Measurements from ENCODE around the gene TWF2.

TWF2 gene

GRCh38 chr3:52240886-52241370, 2.0 kb upstream of the TWF2 start:
- no peak overlapping the region for H2AFZ ChIP-seq (ENCODE audit: low read depth, low read length)
- peaks cover 27% of the 10 kb centered on the region for H3K4me1 ChIP-seq (ENCODE audit: insufficient read depth, low read length)
- no peak overlapping the region for H3K4me3 ChIP-seq (ENCODE audit: low read length)

GRCh38 chr3:52240059-52240885, 1.3 kb upstream of the TWF2 start:
- Histone ChIP-seq H3K27me3 (ENCODE audit: insufficient read depth, low read length) (no peaks in the 10 kb centered on the region), H3K4me1 (ENCODE audit: insufficient read depth, low read length) (peaks cover 27% of the 10 kb centered on the region), H3K9me3 (ENCODE audit: low read length) (peaks cover 5% of the 10 kb centered on the region), H3K36me3 (ENCODE audit: insufficient read depth, low read length) (no peaks in the 10 kb centered on the region), H3K4me3 (ENCODE audit: low read length) (peak overlapping the region; percentile 81), H2AFZ (ENCODE audit: low read depth, low read length) (no peak overlapping the region)

More at GRCh38 chr3:52240886-52241370, 2.0 kb upstream of the TWF2 start:
- Histone ChIP-seq H3K9me3 (ENCODE audit: low read length) (peaks cover 6% of the 10 kb centered on the region), H3K36me3 (ENCODE audit: insufficient read depth, low read length) (no peaks in the 10 kb centered on the region), H3K27me3 (ENCODE audit: insufficient read depth, low read length) (no peaks in the 10 kb centered on the region)

- Histone ChIP-seq H3K4me1 (ENCODE audit: insufficient read depth, low read length) (peaks cover 27% of the 10 kb centered on the region), H2AFZ (ENCODE audit: low read depth, low read length) (no peak overlapping the region), H3K9me3 (ENCODE audit: low read length) (no peaks in the 10 kb centered on the region), H3K4me3 (ENCODE audit: low read length) (peak overlapping the region; percentile 81), H3K27me3 (ENCODE audit: insufficient read depth, low read length) (no peaks in the 10 kb centered on the region), H3K36me3 (ENCODE audit: insufficient read depth, low read length) (no peaks in the 10 kb centered on the region)
Measured at GRCh38 chr3:52238193-52238760, 681 bp downstream of the TWF2 start.

- Histone ChIP-seq H3K4me3 (ENCODE audit: low read length) (peak overlapping the region; percentile 81), H3K36me3 (ENCODE audit: insufficient read depth, low read length) (no peaks in the 10 kb centered on the region), H3K4me1 (ENCODE audit: insufficient read depth, low read length) (peaks cover 27% of the 10 kb centered on the region), H3K9me3 (ENCODE audit: low read length) (no peaks in the 10 kb centered on the region), H2AFZ (ENCODE audit: low read depth, low read length) (no peak overlapping the region), H3K27me3 (ENCODE audit: insufficient read depth, low read length) (no peaks in the 10 kb centered on the region)
Measured at GRCh38 chr3:52237657-52238172, 1.2 kb downstream of the TWF2 start.

GRCh38 chr3:52237006-52237656, 1.8 kb downstream of the TWF2 start:
- Histone ChIP-seq H3K4me1 (ENCODE audit: insufficient read depth, low read length) (peaks cover 27% of the 10 kb centered on the region), H3K4me3 (ENCODE audit: low read length) (no peak overlapping the region), H3K27me3 (ENCODE audit: insufficient read depth, low read length) (no peaks in the 10 kb centered on the region), H3K9me3 (ENCODE audit: low read length) (no peaks in the 10 kb centered on the region), H2AFZ (ENCODE audit: low read depth, low read length) (no peak overlapping the region), H3K36me3 (ENCODE audit: insufficient read depth, low read length) (no peaks in the 10 kb centered on the region)

DNA sequence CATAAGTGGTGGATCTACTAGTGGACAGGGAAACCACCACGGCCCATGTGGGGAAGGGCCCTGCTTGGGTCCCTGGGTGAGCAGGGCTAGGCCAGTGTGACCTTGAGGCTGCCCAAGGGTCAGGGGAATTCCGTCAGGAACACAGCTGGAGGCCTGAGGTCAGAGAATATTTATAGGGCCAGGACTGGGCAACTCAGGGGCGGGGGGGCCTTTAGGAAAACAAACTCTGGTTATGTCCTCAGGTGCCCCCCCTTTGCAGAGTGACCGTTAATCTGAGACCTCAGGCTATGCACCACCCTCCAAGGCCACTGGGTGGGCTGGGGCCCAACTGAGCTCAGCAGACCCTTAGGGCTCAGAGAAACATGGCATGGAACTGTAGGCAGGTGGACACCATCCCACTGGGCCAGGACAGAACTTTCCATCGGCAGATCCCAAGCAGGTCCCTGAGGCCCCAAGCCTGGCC, 2.5 kb downstream of the TWF2 start:
- H3K4me3 ChIP-seq (ENCODE audit: low read length) = no peak overlapping the region
- H3K27me3 ChIP-seq (ENCODE audit: insufficient read depth, low read length) = no peaks in the 10 kb centered on the region
- H3K9me3 ChIP-seq (ENCODE audit: low read length) = no peaks in the 10 kb centered on the region
- H2AFZ ChIP-seq (ENCODE audit: low read depth, low read length) = no peak overlapping the region
- peaks cover 27% of the 10 kb centered on the region for H3K4me1 ChIP-seq (ENCODE audit: insufficient read depth, low read length)
- H3K36me3 ChIP-seq (ENCODE audit: insufficient read depth, low read length) = no peaks in the 10 kb centered on the region

GRCh38 chr3:52234516-52235447, 4.2 kb downstream of the TWF2 start:
- Histone ChIP-seq H2AFZ (ENCODE audit: low read depth, low read length) (no peak overlapping the region), H3K4me1 (ENCODE audit: insufficient read depth, low read length) (peaks cover 22% of the 10 kb centered on the region), H3K27me3 (ENCODE audit: insufficient read depth, low read length) (no peaks in the 10 kb centered on the region), H3K4me3 (ENCODE audit: low read length) (no peak overlapping the region), H3K9me3 (ENCODE audit: low read length) (no peaks in the 10 kb centered on the region), H3K36me3 (ENCODE audit: insufficient read depth, low read length) (peaks cover 14% of the 10 kb centered on the region)

DNA sequence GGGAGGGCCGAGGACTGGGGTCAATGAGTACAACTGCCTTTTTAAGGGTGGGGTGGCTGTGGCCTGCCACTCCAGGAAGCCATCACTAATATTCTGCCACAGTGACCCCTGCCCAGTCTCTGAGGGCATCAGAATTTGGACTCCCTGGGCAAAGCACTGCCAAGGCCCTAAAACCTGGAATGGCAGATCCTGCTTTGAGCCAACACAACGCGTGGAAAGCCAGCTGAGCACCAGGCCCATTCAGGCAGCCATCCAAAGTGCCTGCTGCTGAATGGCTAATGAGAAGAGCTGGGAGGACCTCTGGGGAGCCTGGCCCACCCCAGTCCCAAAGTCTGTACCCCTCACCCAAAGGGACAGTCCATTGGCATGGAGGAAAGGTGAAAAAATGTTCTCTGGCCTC, 5.0 kb downstream of the TWF2 start:
- no peaks in the 10 kb centered on the region for H3K9me3 ChIP-seq (ENCODE audit: low read length)
- H3K27me3 ChIP-seq (ENCODE audit: insufficient read depth, low read length) = no peaks in the 10 kb centered on the region
- no peak overlapping the region for H2AFZ ChIP-seq (ENCODE audit: low read depth, low read length)
- no peak overlapping the region for H3K4me3 ChIP-seq (ENCODE audit: low read length)
- H3K36me3 ChIP-seq (ENCODE audit: insufficient read depth, low read length) = peaks cover 22% of the 10 kb centered on the region
- peaks cover 21% of the 10 kb centered on the region for H3K4me1 ChIP-seq (ENCODE audit: insufficient read depth, low read length)

DNA sequence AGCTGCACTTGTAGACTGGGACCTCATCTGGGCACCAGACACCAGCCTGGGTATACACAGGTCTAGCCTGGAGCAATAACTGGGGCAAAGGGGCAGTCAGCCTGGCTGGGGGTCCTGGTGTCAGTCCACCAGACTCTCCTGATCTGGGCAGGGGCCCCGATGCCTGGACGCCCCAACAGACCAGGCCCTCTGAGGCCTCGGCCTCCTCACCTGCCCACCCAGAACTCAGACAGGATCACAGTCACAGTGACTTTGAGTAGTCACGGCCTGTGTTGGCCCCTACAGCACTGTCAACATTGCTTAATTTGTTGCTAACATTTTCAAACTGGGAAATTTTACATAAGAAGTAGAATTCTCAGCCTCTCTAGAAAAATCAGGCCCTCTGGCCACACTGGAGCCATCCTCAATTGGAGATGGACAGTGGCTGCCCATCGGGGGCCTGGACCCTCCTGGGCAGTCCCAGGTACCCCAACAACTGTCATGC, 5.8 kb downstream of the TWF2 start:
- Histone ChIP-seq H3K4me1 (ENCODE audit: insufficient read depth, low read length) (peaks cover 17% of the 10 kb centered on the region), H3K9me3 (ENCODE audit: low read length) (no peaks in the 10 kb centered on the region), H3K27me3 (ENCODE audit: insufficient read depth, low read length) (no peaks in the 10 kb centered on the region), H3K36me3 (ENCODE audit: insufficient read depth, low read length) (peaks cover 24% of the 10 kb centered on the region), H3K4me3 (ENCODE audit: low read length) (no peak overlapping the region), H2AFZ (ENCODE audit: low read depth, low read length) (no peak overlapping the region)

- Histone ChIP-seq H3K4me3 (ENCODE audit: low read length) (no peak overlapping the region), H3K27me3 (ENCODE audit: insufficient read depth, low read length) (no peaks in the 10 kb centered on the region), H2AFZ (ENCODE audit: low read depth, low read length) (no peak overlapping the region), H3K9me3 (ENCODE audit: low read length) (no peaks in the 10 kb centered on the region), H3K36me3 (ENCODE audit: insufficient read depth, low read length) (peaks cover 24% of the 10 kb centered on the region), H3K4me1 (ENCODE audit: insufficient read depth, low read length) (peaks cover 10% of the 10 kb centered on the region)
Measured at GRCh38 chr3:52232279-52233107, 6.5 kb downstream of the TWF2 start.

DNA sequence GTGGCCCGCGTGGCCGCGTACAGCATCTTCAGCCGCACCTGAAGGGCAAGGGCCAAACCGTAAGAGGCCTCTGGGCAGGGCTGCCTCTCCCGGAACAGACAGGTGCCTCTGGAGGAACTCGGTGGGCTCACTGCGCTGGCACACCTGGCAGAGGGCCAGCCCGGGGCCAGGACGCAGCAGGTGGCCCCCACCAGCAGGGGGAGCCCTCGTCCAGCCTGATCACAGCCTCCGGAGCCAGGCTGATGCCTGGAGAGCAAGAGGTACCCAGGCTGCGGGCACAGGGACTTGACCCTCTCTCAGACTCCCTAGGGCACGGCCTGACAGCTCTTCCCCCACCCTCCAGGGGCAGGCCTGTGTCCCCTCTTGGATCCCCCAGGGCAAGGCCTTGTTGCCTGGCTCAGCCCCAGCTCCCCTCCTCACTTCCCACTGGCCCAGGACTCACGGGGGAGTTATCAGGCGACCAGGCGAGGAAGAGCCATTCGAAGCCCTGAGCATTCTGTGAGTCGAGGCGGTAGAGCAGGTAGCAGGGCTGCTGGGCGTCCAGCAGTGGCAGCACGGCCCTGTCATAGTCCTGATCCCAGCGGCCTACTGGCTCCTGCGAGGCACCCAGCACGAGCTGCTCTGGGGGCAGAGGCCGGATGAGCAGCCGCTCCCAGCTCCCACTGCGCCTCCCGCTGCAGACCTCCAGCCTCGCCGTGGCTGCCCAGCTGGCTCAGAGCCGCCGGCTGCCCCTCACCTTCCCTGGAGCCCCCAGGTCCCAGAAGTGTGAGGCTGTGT, 7.3 kb downstream of the TWF2 start:
- H3K36me3 ChIP-seq (ENCODE audit: insufficient read depth, low read length) = peaks cover 24% of the 10 kb centered on the region
- H3K9me3 ChIP-seq (ENCODE audit: low read length) = no peaks in the 10 kb centered on the region
- H3K4me3 ChIP-seq (ENCODE audit: low read length) = no peak overlapping the region
- no peaks in the 10 kb centered on the region for H3K27me3 ChIP-seq (ENCODE audit: insufficient read depth, low read length)
- peaks cover 2% of the 10 kb centered on the region for H3K4me1 ChIP-seq (ENCODE audit: insufficient read depth, low read length)
- H2AFZ ChIP-seq (ENCODE audit: low read depth, low read length) = no peak overlapping the region
